ENCODE measurements around the gene UBASH3A. TPM values are rescaled to one million over a fixed set of nuclear protein-coding genes. Genes with fewer than 3 reads are reported as not detected.

UBASH3A gene
- total RNA-seq, 5 donors from 2014 or later (not counting 1 experiment from before 2014, with no cell fraction given): 59.1 to 98.8 (median 80.5) TPM

- Histone ChIP-seq H3K36me3 (ENCODE audit: control insufficient read depth in 2 of 2, extremely low read depth in 1 of 2, insufficient read depth in 1 of 2, low read length in 1 of 2) (no peaks in the 10 kb centered on the region), H3K27me3 (replicated peaks in 1 of 2; ENCODE audit: control insufficient read depth in 2 of 2, extremely low read depth in 1 of 2, insufficient read depth in 2 of 2, low read length in 1 of 2) (no peaks in the 10 kb centered on the region), H3K27ac (ENCODE audit: low read length) (no peak overlapping the region), H3K4me1 (ENCODE audit: control insufficient read depth in 1 of 2, extremely low read depth in 1 of 2, insufficient read depth in 2 of 2, low read length in 2 of 2) (peaks cover 7 to 30% of the 10 kb centered on the region in 2 experiments), H3K9me3 (no peaks in the 10 kb centered on the region), H3K4me3 (ENCODE audit: control insufficient read depth in 1 of 2, extremely low read depth in 1 of 2, low read length in 1 of 2) (no peak overlapping the region)
- peaks cover 22 to 34% (median 32%) of the 10 kb centered on the region in 3 donors for H3K4me1 Mint-ChIP-seq
- DNase-seq (no peak), ATAC-seq (replicated peaks in 1 of 4) (no peak)
- no peaks in the 10 kb centered on the region for H3K36me3 Mint-ChIP-seq
- no peaks in the 10 kb centered on the region for H3K9me3 Mint-ChIP-seq
- POLR2A ChIA-PET: interaction anchor here in 1 of 2 donors (0.6 kb wide), 1 partner anchor 49 kb away, joined by 3 read pairs; no protein-coding TSS in a partner anchor
- H3K27ac Mint-ChIP-seq: peak overlapping the region in 1 of 2 donors; percentile 85
- H3K27me3 Mint-ChIP-seq: no peaks in the 10 kb centered on the region
- WGBS (ENCODE audit: insufficient coverage): 74% methylated on average over 8 of the region's 10 CpGs
- CTCF ChIA-PET: interaction anchor here (0.6 to 1.5 kb wide), 3 partner anchors 37 to 52 kb away, joined by 3 to 8 read pairs (median 6); partner anchors contain the start of gene UBASH3A (in 1 of the 2)
- no peak overlapping the region for H3K4me3 Mint-ChIP-seq
These were observed 52.2 kb downstream of the UBASH3A start for GRCh38 chr21:42455754-42456440.

- POLR2A ChIA-PET: interaction anchor here in 1 of 2 donors (0.6 kb wide), 1 partner anchor 49 kb away, joined by 3 read pairs; no protein-coding TSS in a partner anchor
- H3K4me1 ChIP-seq (ENCODE audit: control insufficient read depth in 1 of 2, extremely low read depth in 1 of 2, insufficient read depth in 2 of 2, low read length in 2 of 2): peaks cover 12 to 35% of the 10 kb centered on the region in 2 experiments
- H3K27ac ChIP-seq (ENCODE audit: low read length): no peak overlapping the region
- no peaks in the 10 kb centered on the region for H3K27me3 Mint-ChIP-seq
- WGBS (ENCODE audit: insufficient coverage): 77% methylated on average over 4 of the region's 8 CpGs
- H3K4me1 Mint-ChIP-seq: peaks cover 28 to 37% (median 37%) of the 10 kb centered on the region in 3 donors
- no peaks in the 10 kb centered on the region for H3K9me3 ChIP-seq
- CTCF ChIA-PET: interaction anchor here in 1 of 2 donors (1.5 kb wide), 1 partner anchor 52 kb away, joined by 8 read pairs; the partner anchor contains the start of gene UBASH3A
- H3K9me3 Mint-ChIP-seq: no peaks in the 10 kb centered on the region
- DNase-seq: peak in 26 of 35 experiments; percentile 12 to 61 (median 24)
- H3K4me3 Mint-ChIP-seq: no peak overlapping the region
- ATAC-seq (replicated peaks in 1 of 4): peak; percentile 49 to 91 (median 88)
- no peak overlapping the region for H3K4me3 ChIP-seq (ENCODE audit: control insufficient read depth in 1 of 2, extremely low read depth in 1 of 2, low read length in 1 of 2)
- no peaks in the 10 kb centered on the region for H3K36me3 ChIP-seq (ENCODE audit: control insufficient read depth in 2 of 2, extremely low read depth in 1 of 2, insufficient read depth in 1 of 2, low read length in 1 of 2)
- no peaks in the 10 kb centered on the region for H3K27me3 ChIP-seq (replicated peaks in 1 of 2; ENCODE audit: control insufficient read depth in 2 of 2, extremely low read depth in 1 of 2, insufficient read depth in 2 of 2, low read length in 1 of 2)
- H3K27ac Mint-ChIP-seq: peak overlapping the region; percentile 56 to 85
- H3K36me3 Mint-ChIP-seq: no peaks in the 10 kb centered on the region
These were observed 52.8 kb downstream of the UBASH3A start for GRCh38 chr21:42456457-42456856.

GRCh38 chr21:42459082-42459460 is 55.4 kb downstream of the UBASH3A start:
- no peaks in the 10 kb centered on the region for H3K9me3 ChIP-seq
- peaks cover 30 to 49% of the 10 kb centered on the region in 2 experiments for H3K4me1 ChIP-seq (ENCODE audit: control insufficient read depth in 1 of 2, extremely low read depth in 1 of 2, insufficient read depth in 2 of 2, low read length in 2 of 2)
- H3K4me3 Mint-ChIP-seq: no peak overlapping the region
- H3K4me3 ChIP-seq (ENCODE audit: control insufficient read depth in 1 of 2, extremely low read depth in 1 of 2, low read length in 1 of 2): no peak overlapping the region
- peak overlapping the region in 1 of 2 donors; percentile 89 for H3K27ac Mint-ChIP-seq
- ATAC-seq (replicated peaks in 1 of 4) (no peak), DNase-seq (no peak)
- ChIA-PET POLR2A (no interaction called here), CTCF (interaction anchor here in 1 of 2 donors (0.6 kb wide), 1 partner anchor 119 kb away, joined by 3 read pairs; no protein-coding TSS in a partner anchor)
- H3K27me3 ChIP-seq (replicated peaks in 1 of 2; ENCODE audit: control insufficient read depth in 2 of 2, extremely low read depth in 1 of 2, insufficient read depth in 2 of 2, low read length in 1 of 2): no peaks in the 10 kb centered on the region
- H3K36me3 ChIP-seq (ENCODE audit: control insufficient read depth in 2 of 2, extremely low read depth in 1 of 2, insufficient read depth in 1 of 2, low read length in 1 of 2): no peaks in the 10 kb centered on the region
- no peaks in the 10 kb centered on the region for H3K36me3 Mint-ChIP-seq
- peaks cover 54 to 62% (median 58%) of the 10 kb centered on the region in 3 donors for H3K4me1 Mint-ChIP-seq
- no CpG with 5 or more reads among the region's 1 CpG for WGBS (ENCODE audit: insufficient coverage)
- H3K27me3 Mint-ChIP-seq: no peaks in the 10 kb centered on the region
- no peaks in the 10 kb centered on the region for H3K9me3 Mint-ChIP-seq
- no peak overlapping the region for H3K27ac ChIP-seq (ENCODE audit: low read length)

GRCh38 chr21:42459546-42460215 is 56.0 kb downstream of the UBASH3A start:
- Histone ChIP-seq H3K4me1 (ENCODE audit: control insufficient read depth in 1 of 2, extremely low read depth in 1 of 2, insufficient read depth in 2 of 2, low read length in 2 of 2) (peaks cover 30 to 55% of the 10 kb centered on the region in 2 experiments), H3K36me3 (ENCODE audit: control insufficient read depth in 2 of 2, extremely low read depth in 1 of 2, insufficient read depth in 1 of 2, low read length in 1 of 2) (no peaks in the 10 kb centered on the region), H3K27ac (ENCODE audit: low read length) (peak overlapping the region; percentile 12), H3K4me3 (ENCODE audit: control insufficient read depth in 1 of 2, extremely low read depth in 1 of 2, low read length in 1 of 2) (no peak overlapping the region), H3K9me3 (no peaks in the 10 kb centered on the region), H3K27me3 (replicated peaks in 1 of 2; ENCODE audit: control insufficient read depth in 2 of 2, extremely low read depth in 1 of 2, insufficient read depth in 2 of 2, low read length in 1 of 2) (no peaks in the 10 kb centered on the region)
- ChIA-PET POLR2A (no interaction called here), CTCF (interaction anchor here in 1 of 2 donors (0.6 kb wide), 1 partner anchor 120 kb away, joined by 3 read pairs; no protein-coding TSS in a partner anchor)
- H3K36me3 Mint-ChIP-seq: no peaks in the 10 kb centered on the region
- DNase-seq (peak in 2 of 35 experiments; percentile 4 to 11), ATAC-seq (replicated peaks in 1 of 4) (no peak)
- H3K27me3 Mint-ChIP-seq: no peaks in the 10 kb centered on the region
- H3K4me1 Mint-ChIP-seq: peaks cover 60 to 68% (median 65%) of the 10 kb centered on the region in 3 donors
- peak overlapping the region in 1 of 2 donors; percentile 89 for H3K27ac Mint-ChIP-seq
- 86% methylated on average over 9 of the region's 11 CpGs for WGBS (ENCODE audit: insufficient coverage)
- peak overlapping the region in 1 of 3 donors; percentile 67 for H3K4me3 Mint-ChIP-seq
- H3K9me3 Mint-ChIP-seq: no peaks in the 10 kb centered on the region

GRCh38 chr21:42460391-42461184 is 56.9 kb downstream of the UBASH3A start:
- ChIA-PET POLR2A (interaction anchor here (0.6 to 0.7 kb wide), 2 partner anchors 35 to 242 kb away, joined by 3 to 5 read pairs; partner anchors contain the start of gene ABCG1 (in 1 of the 2)), CTCF (no interaction called here)
- Histone ChIP-seq H3K27ac (ENCODE audit: low read length) (peak overlapping the region; percentile 47), H3K36me3 (ENCODE audit: control insufficient read depth in 2 of 2, extremely low read depth in 1 of 2, insufficient read depth in 1 of 2, low read length in 1 of 2) (no peaks in the 10 kb centered on the region), H3K4me3 (ENCODE audit: control insufficient read depth in 1 of 2, extremely low read depth in 1 of 2, low read length in 1 of 2) (peak overlapping the region in 1 of 2 donors; percentile 17), H3K9me3 (no peaks in the 10 kb centered on the region), H3K27me3 (replicated peaks in 1 of 2; ENCODE audit: control insufficient read depth in 2 of 2, extremely low read depth in 1 of 2, insufficient read depth in 2 of 2, low read length in 1 of 2) (no peaks in the 10 kb centered on the region), H3K4me1 (ENCODE audit: control insufficient read depth in 1 of 2, extremely low read depth in 1 of 2, insufficient read depth in 2 of 2, low read length in 2 of 2) (peaks cover 38 to 64% of the 10 kb centered on the region in 2 experiments)
- peak overlapping the region; percentile 79 to 89 for H3K27ac Mint-ChIP-seq
- DNase-seq (peak in 34 of 35 experiments; percentile 12 to 77 (median 54)), ATAC-seq (replicated peaks in 1 of 4) (peak; percentile 52 to 74 (median 58))
- 53% methylated on average over 10 of the region's 14 CpGs for WGBS (ENCODE audit: insufficient coverage)
- no peaks in the 10 kb centered on the region for H3K27me3 Mint-ChIP-seq
- H3K4me1 Mint-ChIP-seq: peaks cover 69 to 73% (median 70%) of the 10 kb centered on the region in 3 donors
- H3K9me3 Mint-ChIP-seq: no peaks in the 10 kb centered on the region
- no peaks in the 10 kb centered on the region for H3K36me3 Mint-ChIP-seq
- H3K4me3 Mint-ChIP-seq: peak overlapping the region in 2 of 3 donors; percentile 47 to 67

Measured in T-cell (primary cell).